Ascending aorta (tissue), 2 donors: ENCODE results near the gene RASGRF2. TPM values are rescaled to one million over a fixed set of nuclear protein-coding genes. Genes with fewer than 3 reads are reported as not detected.

Source experiments
- DNase-seq, 2 donors: peaks; one replicate each; pipeline ENCODE4 v3.0.0-alpha.2; 2019; ENCODE audit warnings: low spot score in 2 of 2
- H3K27ac ChIP-seq, 2 donors: fragments of 200-600 bp; sonication (generic); one replicate each; pipeline ENCODE4 v1.5.1; 2016 to 2017; ENCODE audit warnings: mild to moderate bottlenecking in 1 of 2
- H3K27me3 ChIP-seq: fragments of 200-600 bp; sonication (generic); one replicate; pipeline ENCODE4 v1.5.1; 2017
- H3K36me3 ChIP-seq, 2 donors: fragments of 200-600 bp; sonication (generic); one replicate each; pipeline ENCODE4 v1.5.1; 2016
- H3K4me1 ChIP-seq, 2 donors: fragments of 200-600 bp; sonication (generic); one replicate each; pipeline ENCODE4 v1.5.1; 2016 to 2017; ENCODE audit warnings: mild to moderate bottlenecking in 1 of 2
- H3K4me3 ChIP-seq, 2 donors: fragments of 200-600 bp; sonication (generic); one replicate each; pipeline ENCODE4 v1.5.1; 2016 to 2017; ENCODE audit warnings: mild to moderate bottlenecking in 1 of 2
- H3K9me3 ChIP-seq, 2 donors: fragments of 200-600 bp; sonication (generic); one replicate each; pipeline ENCODE4 v1.5.1; 2016
- intact Hi-C: fragments of 100-400 bp; cut with DNase I; formaldehyde crosslinking; loops from one replicate; pipeline ENCODE4 v1.15.1; 2023
- total RNA-seq: library from RNA; depleted of rRNA; stranded (reverse); fragments of >200 nt; gene quantifications from one replicate; pipeline ENCODE4 v1.1.0, GENCODE V29; 2016
- TF ChIP-seq, protein P1 (sequence below), 3 experiments: fragments of 200-600 bp in 2 of 3; fragments of 450-650 bp in 1 of 3; sonication (generic) in 2 of 3; IDR thresholded peaks; one replicate each; pipeline ENCODE4 v1.5.1; 2016 to 2019; ENCODE audit warnings: antibody characterized with exemption in 3 of 3, mild to moderate bottlenecking in 1 of 3, moderate library complexity in 1 of 3

Gene RASGRF2
- total RNA-seq, 1 donor from 2014 or later: 16.9 TPM

DNA sequence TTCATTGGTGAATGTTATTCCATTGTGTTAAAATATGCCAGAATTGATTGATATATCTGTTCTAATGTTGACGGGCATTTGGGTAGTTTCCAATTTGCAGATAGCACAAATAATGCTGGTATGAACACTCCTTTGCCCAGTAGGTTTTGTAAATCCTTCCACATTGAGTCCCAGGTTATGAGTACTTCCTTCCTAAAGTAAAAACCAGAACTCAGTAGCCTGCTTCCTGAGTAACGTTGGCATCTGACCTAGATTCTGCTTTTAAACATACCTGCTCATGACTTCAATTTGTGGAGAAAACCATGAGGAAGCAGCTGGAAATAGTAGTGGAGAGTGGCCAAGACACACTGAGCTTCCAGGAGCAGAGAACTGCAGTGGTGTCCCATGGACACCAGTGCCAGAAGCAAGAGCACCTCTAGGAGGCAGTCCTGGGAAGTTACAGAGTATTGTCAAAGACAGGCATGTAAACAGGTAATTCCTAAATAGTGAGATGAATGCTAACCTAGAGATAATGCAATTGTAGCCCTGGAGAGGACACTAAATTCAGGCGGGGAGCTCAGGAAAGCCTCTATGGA is 24.3 kb upstream of the RASGRF2 start:
- Histone ChIP-seq H3K27me3 (no peaks in the 10 kb centered on the region), H3K9me3 (no peaks in the 10 kb centered on the region), H3K4me3 (no peak overlapping the region), H3K4me1 (no peaks in the 10 kb centered on the region), H3K36me3 (no peaks in the 10 kb centered on the region), H3K27ac (no peak overlapping the region)
- no peak for DNase-seq
- TF ChIP-seq, protein P1, sequence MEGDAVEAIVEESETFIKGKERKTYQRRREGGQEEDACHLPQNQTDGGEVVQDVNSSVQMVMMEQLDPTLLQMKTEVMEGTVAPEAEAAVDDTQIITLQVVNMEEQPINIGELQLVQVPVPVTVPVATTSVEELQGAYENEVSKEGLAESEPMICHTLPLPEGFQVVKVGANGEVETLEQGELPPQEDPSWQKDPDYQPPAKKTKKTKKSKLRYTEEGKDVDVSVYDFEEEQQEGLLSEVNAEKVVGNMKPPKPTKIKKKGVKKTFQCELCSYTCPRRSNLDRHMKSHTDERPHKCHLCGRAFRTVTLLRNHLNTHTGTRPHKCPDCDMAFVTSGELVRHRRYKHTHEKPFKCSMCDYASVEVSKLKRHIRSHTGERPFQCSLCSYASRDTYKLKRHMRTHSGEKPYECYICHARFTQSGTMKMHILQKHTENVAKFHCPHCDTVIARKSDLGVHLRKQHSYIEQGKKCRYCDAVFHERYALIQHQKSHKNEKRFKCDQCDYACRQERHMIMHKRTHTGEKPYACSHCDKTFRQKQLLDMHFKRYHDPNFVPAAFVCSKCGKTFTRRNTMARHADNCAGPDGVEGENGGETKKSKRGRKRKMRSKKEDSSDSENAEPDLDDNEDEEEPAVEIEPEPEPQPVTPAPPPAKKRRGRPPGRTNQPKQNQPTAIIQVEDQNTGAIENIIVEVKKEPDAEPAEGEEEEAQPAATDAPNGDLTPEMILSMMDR (IDR thresholded peaks at IDR 0.05): no peak
- intact Hi-C loops: no loop called here

DNA sequence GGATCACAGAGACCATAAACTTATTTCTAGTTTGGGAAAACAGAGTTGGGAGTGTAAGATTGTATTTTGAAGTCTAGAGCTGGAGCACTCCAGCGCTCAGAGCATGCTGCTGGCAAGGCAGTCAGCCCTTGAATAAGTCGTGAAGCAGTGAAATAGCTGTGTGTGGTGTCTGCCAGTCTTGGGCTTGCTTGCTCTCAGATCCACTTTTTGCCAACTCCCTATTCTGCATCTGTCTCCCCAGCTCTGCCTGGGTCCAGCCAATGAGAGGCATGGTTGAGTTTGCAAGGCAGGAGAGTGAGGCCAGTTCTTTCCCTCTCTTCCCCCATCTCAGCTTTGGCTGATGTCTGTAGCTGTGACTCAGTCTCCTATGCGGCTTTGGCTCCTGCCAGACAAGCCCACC is 23.3 kb upstream of the RASGRF2 start:
- TF ChIP-seq, protein P1 (IDR thresholded peaks at IDR 0.05): no peak
- H3K27ac ChIP-seq: no peak overlapping the region
- H3K36me3 ChIP-seq: no peaks in the 10 kb centered on the region
- no peaks in the 10 kb centered on the region for H3K27me3 ChIP-seq
- DNase-seq: no peak
- intact Hi-C loops: no loop called here
- H3K9me3 ChIP-seq: no peaks in the 10 kb centered on the region
- H3K4me3 ChIP-seq: no peak overlapping the region
- no peaks in the 10 kb centered on the region for H3K4me1 ChIP-seq

DNA sequence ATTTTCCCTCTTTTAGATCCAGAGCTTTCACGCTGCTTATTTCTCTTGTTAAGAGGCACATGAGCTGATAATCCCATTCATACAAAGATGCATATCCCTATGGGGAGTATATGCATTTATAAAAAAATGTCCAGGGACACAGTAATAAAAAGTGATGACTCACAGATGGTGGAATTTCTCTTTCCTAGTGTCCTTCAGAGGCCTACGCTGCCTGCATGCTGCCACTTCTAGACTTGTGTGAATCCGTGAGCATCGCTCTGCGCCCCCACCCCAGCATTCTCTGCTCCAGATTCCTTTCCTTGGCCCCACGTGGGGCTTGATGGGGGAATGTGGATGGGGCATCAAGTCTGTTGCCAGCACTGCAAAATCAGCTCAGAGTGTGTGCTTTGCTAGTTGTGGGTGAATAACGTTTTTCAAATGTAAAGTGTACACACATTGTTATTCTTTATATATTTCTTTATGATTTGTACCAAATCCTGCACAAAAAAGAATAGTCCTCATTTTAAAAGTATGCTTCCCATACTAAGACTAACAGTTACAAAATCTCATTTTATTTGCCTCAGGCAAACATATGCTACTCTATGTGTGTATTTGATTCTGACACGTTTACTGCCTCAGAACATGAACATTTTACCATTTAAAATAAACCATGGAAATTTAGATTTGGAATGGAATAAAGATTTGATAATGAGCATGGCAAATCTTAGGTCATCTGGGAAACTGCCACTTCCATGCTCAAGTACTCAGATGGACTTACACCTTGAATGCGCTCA is 22.4 kb upstream of the RASGRF2 start:
- Histone ChIP-seq H3K27ac (no peak overlapping the region), H3K4me3 (no peak overlapping the region), H3K36me3 (no peaks in the 10 kb centered on the region), H3K4me1 (no peaks in the 10 kb centered on the region), H3K9me3 (no peaks in the 10 kb centered on the region), H3K27me3 (no peaks in the 10 kb centered on the region)
- DNase-seq: no peak
- intact Hi-C loops: no loop called here
- TF ChIP-seq, protein P1 (IDR thresholded peaks at IDR 0.05): no peak

- TF ChIP-seq, protein P1 (IDR thresholded peaks at IDR 0.05): no peak
- intact Hi-C loops: no loop called here
- no peaks in the 10 kb centered on the region for H3K9me3 ChIP-seq
Observed at GRCh38 chr5:80941496-80941895, 18.7 kb upstream of the RASGRF2 start.

GRCh38 chr5:80951366-80951765 is 8.8 kb upstream of the RASGRF2 start:
- no peaks in the 10 kb centered on the region for H3K36me3 ChIP-seq
- no peak overlapping the region for H3K27ac ChIP-seq
- TF ChIP-seq, protein P1 (IDR thresholded peaks at IDR 0.05): no peak
- intact Hi-C loops: no loop called here
- H3K4me1 ChIP-seq: no peaks in the 10 kb centered on the region
- no peak for DNase-seq
- no peak overlapping the region for H3K4me3 ChIP-seq
- H3K9me3 ChIP-seq: no peaks in the 10 kb centered on the region
- H3K27me3 ChIP-seq: no peaks in the 10 kb centered on the region

More at GRCh38 chr5:80941496-80941895, 18.7 kb upstream of the RASGRF2 start:
- DNase-seq: no peak
- Histone ChIP-seq H3K4me1 (no peaks in the 10 kb centered on the region), H3K27ac (no peak overlapping the region), H3K36me3 (no peaks in the 10 kb centered on the region), H3K27me3 (no peaks in the 10 kb centered on the region), H3K4me3 (no peak overlapping the region)
